ENCODE measurements around the gene LPAR2.
A peak's percentile ranks its signal among the peaks of the same experiment; 100 is the strongest.

The LPAR2 gene

DNA sequence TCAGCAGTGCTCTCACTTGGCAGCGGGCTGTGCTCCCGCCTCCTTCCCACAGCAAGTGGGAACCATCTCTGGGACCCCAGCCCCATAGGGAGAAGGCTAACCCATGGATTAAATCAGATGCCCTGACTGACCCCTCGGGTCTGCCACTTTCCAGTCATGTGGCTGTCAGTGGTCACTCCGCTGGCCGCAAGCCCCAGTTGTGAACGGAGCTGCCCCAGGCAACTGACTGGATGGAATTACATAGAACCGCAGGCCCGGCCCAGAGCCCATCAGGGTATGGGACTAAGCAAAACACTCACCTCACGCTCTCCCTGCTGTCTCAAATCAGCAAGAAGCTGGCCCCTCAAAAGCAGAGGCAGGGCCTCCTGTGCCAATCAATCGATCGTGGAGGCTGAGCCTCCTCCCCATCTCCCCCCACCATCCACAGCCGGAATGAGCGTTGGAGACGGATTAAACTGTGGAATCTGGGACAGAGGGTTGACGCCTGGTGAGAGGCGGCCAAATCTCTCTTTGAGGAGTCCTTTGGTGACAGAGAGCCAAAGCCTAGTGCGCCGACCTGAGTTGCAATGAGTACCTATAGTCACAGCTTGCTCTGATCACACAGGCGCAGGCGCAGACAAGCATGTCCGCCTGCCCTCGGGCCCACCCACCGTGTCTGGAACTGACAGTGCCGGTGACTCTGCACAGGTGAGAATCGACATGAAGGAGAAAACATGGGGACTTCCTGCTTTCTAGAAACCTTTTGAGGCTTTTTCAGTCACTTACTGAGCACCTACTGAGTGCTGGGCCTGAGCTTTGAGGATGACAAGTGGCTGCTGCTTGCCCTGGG, 48.3 kb downstream of the LPAR2 start:
- peaks cover 33% of the 10 kb centered on the region for H3K4me1 Mint-ChIP-seq (ENCODE audit: low read depth)
- H3K27me3 Mint-ChIP-seq (ENCODE audit: low read depth) = no peaks in the 10 kb centered on the region
- peak overlapping the region; percentile 31 for H3K27ac Mint-ChIP-seq
- H3K36me3 Mint-ChIP-seq (ENCODE audit: low read depth) = peaks cover 25% of the 10 kb centered on the region
- no peaks in the 10 kb centered on the region for H3K9me3 Mint-ChIP-seq
- no peak overlapping the region for H3K4me3 Mint-ChIP-seq

DNA sequence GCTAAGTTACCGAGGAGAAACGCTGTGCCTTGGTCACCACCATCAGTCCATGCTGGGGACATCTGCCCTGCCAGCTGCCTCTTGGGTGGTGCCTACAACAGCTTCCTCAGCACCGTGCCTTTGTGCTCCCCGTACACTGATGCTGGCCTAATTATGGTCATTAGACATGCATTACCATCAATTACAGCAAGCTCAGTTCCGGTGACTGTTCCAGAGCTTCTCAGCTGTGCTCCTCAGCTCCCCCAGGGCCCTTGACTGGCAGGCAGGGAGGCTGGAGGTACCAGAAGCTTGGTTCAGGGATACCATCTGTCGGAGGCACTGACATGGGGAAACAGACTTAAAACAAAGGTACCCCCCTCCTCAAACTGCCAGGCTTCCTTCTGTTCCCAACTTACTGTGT, 49.8 kb downstream of the LPAR2 start:
- Mint-ChIP-seq H3K36me3 (ENCODE audit: low read depth) (peaks cover 27% of the 10 kb centered on the region), H3K4me1 (ENCODE audit: low read depth) (peaks cover 26% of the 10 kb centered on the region), H3K27me3 (ENCODE audit: low read depth) (no peaks in the 10 kb centered on the region), H3K27ac (no peak overlapping the region), H3K9me3 (no peaks in the 10 kb centered on the region), H3K4me3 (no peak overlapping the region)

DNA sequence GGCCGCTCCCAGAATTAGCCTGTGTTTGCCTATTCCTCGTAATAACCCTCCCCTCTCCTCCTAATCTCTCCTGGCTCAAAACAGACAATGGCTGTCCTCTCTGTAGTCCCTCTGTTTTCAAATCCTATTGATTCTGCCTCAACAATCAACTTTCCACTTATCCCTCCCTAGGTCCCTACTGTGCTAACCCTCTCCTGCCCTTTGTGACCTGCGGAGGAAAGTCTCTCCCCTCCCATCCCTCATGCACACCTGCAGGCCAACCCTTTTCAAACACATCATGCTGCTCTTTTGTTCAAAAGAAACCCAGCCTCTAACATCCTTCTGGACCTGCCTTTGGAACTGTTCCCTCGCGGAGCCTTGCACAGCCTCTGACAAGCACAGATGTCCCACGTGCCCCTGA, 52.6 kb downstream of the LPAR2 start:
- no peaks in the 10 kb centered on the region for H3K27me3 Mint-ChIP-seq (ENCODE audit: low read depth)
- H3K9me3 Mint-ChIP-seq = no peaks in the 10 kb centered on the region
- H3K4me1 Mint-ChIP-seq (ENCODE audit: low read depth) = peaks cover 11% of the 10 kb centered on the region
- no peak overlapping the region for H3K4me3 Mint-ChIP-seq
- no peak overlapping the region for H3K27ac Mint-ChIP-seq
- H3K36me3 Mint-ChIP-seq (ENCODE audit: low read depth) = peaks cover 23% of the 10 kb centered on the region

Data from T-helper 1 cell treated with Interleukin-12 subunit alpha and Interleukin-12 subunit beta and Interleukin-4 antibody, amounts not matched to agents 30 μg/mL and 1 μg/mL, for 36 hours (primary cell).